GM19438 (cell line): Measurements from ENCODE around the gene SMC4.
A peak's percentile ranks its signal among the peaks of the same experiment; 100 is the strongest.
"Not testable (repeated sequence)": the region's sequence is repeated elsewhere in the genome, so short reads cannot be mapped to it uniquely, and the experiment has no call there.

ENCODE experiments used
- ATAC-seq: cut with Tn5 transposase; IDR thresholded peaks from one replicate; pipeline ENCODE4 v1.9.1; 2021; ENCODE audit warnings: low read depth; ENCODE audit not compliant: unreplicated experiment

The SMC4 gene

DNA sequence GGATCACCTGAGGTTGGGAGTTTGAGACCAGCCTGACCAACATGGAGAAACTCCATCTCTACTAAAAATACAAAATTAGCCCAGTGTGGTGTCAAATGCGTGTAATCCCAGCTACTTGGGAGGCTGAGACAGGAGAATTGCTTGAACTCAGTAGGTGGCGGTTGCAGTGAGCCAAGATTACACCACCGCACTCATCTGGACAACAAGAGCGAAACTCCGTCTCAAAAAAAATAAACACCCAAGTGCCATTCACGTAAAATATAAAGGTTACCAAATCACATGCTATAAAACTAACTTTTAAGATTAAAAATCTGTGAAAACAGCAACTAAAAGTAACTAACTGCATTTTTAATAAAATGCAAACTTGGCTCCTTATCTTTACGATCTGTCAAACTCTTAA lies 41.2 kb downstream of the SMC4 start:
- no peak for ATAC-seq

DNA sequence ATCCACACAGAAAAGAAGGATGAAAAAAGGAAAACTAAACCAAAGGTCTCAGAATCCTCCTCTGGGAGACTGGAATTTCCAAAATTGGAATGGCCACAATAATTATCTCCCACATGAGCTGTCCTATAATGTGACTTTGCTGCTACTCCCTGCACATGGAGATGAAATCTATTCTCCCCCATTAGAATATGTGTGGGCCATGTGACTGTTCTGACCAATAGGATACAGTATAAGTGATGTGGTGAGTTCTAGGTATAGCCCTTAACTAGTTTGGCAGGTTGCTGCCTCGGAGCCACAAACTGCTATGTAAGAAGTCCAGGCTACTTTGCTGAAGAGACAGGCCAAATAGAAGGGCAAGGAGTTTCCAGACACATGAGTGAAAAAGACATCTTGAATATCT lies 45.0 kb downstream of the SMC4 start:
- ATAC-seq = no peak

DNA sequence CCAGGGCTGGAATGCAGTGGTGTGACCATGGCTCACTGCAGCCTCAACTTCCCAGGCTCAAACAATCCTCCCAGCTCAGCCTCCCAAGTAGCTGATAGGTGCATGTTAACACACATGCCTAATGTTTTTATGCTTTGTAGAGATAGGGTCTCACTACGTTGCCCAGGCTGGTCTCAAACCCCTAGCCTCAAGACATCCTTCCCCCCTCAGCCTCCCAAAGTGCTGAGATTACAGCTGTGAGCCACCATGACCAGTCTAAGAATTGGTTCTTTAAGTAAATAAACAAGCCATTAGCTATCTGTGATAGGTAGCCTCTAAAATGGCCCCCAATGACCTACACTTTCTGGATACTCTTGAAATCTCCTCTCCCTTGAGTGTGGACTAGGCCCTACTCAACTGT lies 46.4 kb downstream of the SMC4 start:
- ATAC-seq = no peak

DNA sequence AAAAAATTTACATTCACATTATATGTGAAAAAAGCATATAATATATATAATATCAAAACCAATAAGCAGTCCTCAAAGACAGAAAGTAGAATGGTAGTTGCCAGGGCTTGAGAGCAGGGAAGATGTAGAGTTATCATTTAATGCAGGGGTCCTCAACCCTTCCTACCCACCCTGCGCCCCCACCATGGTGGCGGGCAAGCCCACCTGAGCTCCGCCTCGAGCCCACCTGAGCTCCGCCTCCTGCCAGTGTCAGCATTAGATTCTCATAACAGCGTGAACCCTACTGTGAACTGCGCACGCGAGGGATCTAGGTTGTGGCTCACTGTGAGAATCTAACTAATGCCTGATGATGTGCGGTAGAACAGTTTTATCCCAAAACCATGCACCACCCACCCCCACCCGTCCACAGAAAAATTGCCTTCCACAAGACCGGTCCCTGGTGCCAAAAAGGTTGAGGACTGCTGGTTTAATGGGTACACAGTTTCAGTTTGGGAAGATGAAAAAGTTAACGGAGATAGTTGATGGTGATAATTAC lies 47.1 kb downstream of the SMC4 start:
- ATAC-seq = no peak

DNA sequence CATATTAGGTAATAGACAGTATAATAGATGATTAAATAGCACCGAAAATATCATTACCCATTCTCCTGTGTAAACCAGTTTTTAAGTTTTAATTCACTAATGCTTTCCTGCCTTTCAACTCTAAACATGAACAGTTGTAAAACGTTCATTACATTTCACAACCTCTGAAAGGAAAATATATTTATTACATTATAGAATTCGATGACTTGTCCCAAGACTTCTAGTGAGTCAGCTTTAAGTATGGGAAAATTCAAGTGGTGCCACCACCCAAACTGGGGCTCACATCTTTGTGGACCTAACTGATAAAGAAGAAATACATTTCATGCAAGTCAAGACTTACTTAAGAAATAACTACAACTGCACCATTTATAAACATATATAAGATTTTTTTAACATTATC lies 48.1 kb downstream of the SMC4 start:
- no peak for ATAC-seq

DNA sequence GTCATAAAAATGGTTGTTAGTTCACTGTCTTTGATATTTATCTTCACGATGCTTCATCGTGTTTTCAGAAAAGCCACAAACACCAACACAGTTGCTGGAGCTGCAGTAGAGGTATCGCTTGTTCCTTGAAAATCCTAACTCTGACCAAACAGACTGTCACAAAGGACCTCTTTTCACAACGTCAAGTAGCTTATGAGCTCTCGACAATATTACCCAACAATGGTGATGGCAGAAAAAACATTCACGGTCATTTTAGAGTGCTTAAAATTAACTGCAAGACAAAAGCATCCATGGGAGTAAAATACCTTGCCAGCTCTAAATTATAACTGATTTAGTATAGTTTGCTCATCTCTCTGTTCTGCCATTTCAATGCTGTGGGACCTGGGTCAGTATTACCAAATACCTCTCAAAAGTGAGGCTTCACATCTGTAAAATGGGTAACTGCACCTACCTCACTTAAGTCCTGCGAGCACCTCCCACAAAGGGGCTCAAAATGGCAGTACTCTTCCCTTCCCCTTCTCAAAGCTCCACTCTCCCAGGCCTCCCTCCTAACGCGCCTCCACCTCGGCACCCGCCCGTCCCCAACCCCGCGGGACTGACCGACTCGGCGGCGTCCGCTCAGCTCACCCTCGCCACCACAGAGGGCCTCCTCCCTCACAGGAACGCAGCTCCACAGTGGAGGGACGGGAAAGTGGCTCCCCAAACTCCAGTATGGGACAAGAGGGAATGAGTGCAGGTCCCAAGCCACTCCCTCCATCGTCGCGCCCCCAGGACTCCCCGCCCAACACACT lies 49.6 kb downstream of the SMC4 start:
- ATAC-seq = peak; percentile 35

DNA sequence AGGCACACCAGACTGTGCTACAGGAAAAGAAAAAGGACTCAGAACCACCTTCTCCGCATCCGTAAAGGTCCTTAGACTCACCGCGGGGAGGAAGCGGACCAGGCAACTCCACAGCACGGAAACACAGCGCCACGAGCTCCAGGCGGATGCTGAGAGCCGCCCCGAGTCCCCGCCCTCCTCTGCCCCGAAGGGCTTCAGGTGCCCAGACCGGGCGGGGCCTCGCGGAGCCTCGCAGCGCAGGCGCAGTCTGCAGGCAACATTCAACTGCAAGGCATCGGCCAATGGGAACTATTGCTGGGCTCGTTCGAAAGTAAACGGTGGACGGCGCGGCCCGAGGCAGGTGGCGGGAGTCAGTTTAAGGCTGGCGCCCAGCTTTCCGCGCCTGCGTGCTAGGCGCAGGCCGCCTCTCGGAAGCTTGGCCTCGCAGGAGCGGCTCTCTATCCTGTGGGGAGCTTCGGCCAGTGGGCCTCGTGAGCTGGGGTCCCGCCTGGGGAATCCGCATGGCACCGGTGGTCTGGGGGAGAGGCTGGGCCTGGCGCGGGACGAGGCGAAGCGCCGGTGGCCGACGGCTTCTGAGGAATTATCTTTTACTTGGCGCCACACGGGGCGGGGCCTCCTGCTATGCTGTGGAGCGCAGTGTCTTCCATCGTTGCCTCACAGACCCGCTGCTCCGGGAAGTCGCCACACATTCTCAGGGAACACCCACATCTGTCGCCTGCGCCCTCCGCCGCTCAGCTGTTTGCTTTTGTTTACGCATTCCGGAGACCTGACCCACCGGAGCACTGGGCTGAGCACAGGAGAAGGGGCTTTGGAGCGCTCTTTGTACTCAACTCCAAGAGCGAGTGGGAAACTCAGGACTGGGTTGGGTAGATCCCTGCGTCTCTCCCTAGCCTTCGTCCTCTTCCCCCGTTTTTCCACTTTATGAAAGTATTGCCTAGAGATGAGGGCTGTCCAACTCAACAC lies 50.5 kb downstream of the SMC4 start, which contains the start of gene TRIM59:
TRIM59 (minus strand) TSS at position 151 of the 963 bp plus-strand sequence. CDS start 10,603 bp downstream, outside the sequence.
- peak; percentile 96 for ATAC-seq

DNA sequence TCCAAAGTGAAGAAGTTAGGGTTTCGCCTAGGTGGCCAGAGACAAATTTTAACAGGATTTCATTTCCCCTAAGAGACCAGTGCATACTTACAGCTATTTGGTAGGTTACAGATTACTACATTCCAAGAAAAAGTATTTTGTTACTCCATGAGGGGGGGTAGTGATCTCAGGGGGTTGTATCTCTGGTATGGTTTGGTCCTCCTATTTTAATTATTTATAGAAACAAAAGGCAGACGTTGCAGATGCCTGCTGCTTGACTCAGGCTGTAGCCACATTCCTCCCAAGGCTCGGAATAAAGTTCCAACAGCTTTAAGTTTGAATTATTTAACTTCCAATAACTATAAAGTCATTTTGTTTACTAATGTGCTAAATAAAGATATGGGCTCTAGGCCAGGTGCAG lies 51.4 kb downstream of the SMC4 start:
- no peak for ATAC-seq

DNA sequence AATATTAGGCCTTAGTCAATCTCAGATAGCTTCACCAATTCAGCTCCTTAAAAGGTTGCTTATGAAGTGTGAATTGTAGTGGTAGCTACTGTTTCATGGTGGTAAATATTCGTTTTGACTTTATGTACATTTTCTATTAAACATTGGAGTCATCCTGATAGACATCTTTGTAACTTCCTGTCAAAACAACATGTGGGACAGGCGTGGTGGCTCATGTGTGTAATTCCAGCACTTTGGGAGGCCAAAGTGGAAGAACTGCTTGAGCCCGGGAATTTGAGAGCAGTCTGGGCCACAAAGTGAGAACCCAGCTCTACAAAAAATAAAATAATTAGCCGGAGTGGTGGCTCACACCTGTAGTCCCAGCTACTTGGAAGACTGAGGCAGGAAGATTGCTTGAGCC lies 52.2 kb downstream of the SMC4 start:
- ATAC-seq = no peak

DNA sequence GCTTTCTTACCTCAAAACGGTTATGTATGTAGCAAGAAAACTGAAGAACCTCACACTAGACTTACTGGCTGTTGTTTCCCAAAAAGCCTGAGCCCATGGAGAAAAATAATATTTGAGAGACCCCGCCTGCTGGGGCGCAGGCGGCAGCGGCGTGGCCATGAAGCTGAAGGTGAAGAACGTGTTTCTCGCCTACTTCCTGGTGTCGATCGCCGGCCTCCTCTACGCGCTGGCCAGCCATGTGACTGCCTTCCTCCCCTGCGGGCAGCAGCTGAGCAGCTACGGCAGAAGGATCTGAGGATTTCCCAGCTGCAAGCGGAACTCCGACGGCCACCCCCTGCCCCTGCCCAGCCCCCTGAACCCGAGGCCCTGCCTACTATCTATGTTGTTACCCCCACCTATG lies 52.8 kb downstream of the SMC4 start:
- ATAC-seq = not testable (repeated sequence)

DNA sequence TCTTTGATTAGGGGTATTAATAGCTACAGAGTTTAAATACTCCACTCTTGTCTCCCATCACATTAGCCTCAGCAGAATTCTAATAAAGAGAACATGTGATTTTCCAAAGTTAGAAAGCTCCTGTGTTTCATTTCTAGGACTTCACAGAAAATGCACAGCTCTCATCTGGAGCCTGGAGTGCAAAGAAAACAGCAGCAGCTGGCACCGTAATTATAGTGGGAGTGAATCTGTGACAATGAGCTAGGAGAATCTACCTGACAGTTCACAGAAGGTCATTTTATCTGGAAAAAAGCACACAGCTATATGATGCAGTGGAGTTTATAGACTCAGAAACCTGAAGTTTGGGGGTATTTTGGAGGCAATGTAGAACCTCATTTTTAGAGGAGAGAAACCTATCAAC lies 55.5 kb downstream of the SMC4 start:
- ATAC-seq = no peak

DNA sequence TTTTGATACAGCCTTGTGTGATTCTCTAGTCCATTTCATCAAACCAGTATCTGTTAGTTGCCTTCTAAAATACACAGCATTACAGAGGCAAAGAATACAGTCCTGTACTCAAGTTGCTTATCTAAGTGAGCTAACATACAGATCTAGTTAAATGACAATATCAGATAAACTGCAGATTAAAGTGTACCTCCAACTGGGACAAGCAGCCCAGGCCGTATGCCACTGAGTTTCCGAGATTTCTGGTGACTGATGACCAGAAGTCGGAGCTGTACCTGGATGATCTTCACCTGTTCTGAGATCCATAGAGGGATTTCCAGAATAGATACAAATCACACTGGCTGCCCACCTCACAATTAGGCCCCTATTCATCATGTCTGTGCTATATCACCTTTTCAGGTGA lies 56.4 kb downstream of the SMC4 start:
- ATAC-seq = no peak

DNA sequence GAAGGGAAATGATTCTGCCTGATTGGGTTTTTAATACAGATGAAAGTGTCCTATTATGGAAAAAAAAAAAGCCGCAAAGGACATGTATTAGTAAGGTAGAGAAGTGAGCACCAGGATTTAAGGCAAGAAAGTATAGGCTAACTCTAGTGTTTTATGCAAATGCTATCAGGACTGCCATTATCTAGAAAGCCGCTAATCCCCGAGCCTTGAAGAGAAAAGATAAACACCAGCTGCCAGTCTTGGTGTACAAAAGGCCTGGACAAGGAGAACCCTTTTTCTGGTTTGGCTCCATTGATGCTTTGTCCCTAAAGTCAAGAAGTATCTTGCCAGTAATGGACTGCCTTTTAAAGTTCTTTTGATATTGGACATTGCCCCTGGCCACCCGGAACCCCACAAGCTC lies 58.7 kb downstream of the SMC4 start:
- ATAC-seq = no peak

DNA sequence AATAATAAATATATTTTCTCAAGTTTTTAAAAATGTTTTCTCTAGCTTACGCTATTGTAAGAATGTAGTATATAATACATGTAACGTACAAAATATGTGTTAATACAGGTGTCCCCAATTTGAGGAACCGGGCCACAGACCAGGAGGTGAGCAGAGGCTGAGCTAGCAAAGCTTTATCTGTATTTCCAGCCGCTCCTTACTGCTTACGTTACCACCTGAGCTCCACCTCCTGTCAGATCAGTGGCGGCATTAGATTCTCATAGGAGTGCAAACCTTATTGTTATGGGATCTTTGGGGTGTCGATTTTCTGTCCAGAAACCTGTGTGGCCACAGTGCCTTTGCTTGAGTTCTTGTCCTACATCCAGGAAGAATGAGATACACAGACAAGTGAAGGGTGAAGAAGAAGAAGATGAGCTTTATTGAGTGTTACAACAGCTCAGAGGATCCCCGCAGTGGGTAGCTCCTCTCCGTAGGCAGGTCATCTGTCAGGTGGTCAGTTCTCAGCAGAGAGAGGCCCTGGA lies 60.1 kb downstream of the SMC4 start:
- no peak for ATAC-seq

DNA sequence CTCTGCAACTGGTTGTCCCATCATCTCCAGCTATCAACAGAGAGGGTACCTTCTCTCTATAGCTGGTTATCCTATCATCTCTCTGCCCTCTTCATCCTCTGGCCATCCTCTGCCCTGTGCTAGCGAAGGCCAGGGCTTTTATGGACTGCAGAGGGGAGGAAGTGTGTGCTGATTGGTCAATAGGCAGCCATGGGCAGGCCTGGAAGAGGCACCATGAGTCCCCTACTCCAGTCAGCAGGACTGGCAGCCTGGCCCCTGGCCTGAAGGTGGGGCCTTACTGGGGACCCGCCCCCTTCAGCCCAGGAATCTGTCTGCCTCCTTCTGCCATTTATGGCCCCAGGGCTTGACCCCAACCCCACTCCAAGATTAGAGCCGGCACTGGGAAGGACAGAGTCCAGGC lies 60.6 kb downstream of the SMC4 start:
- ATAC-seq = no peak

DNA sequence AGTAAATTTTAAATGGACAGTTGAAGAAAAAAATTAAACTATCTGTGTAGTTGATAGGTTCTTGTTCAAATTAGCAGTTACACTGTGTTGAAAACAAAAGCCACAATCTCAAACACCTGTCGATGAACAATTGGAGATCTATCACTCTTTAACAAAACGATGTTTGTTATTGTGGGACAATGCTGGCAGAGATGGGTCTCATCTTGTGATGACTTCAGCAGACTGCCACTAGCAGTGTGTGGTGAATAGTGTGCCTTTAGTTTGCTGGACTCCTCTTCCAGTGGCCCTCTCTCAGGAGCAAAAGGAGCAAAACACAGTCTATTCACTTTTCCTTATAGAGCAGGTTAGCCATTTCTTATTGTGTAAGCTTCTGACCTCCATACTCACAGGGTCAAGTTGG lies 64.9 kb downstream of the SMC4 start:
- no peak for ATAC-seq

DNA sequence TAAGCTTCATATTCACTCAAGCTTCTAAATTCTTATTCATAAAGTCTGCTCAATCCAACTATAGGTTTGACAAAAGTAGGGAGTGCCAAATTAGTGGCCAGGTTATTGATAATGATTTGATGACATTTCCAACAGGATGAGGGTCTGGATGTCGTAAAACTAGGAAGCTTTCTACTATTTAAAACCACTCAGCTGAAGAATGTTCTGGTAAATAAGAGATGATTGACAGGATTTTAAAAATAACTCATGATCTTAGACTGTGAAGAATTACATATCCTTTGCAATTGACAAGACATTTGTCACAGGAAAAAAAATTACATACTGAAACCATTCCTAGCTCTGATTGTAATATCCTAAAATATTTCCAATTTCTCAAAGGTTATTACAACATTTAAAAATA lies 65.5 kb downstream of the SMC4 start:
- ATAC-seq = no peak

DNA sequence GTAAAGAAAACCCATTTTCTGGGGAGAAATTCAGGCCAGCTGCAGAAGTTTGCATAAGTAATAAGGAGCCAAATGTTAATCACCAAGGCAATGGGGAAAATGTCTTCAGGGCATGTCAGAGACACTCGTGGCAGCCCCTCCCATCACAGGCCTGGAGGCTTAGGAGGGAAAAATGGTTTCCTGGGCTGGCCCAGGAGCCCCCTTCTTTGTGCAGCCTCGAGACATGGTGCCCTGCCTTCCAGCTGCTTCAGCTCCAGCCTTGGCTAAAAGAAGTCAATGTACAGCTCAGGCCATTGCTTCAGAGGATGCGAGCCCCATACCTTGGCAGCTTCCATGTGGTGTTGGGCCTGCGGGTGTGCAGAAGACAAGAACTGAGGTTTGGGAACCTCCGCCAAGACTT lies 70.7 kb downstream of the SMC4 start:
- no peak for ATAC-seq

DNA sequence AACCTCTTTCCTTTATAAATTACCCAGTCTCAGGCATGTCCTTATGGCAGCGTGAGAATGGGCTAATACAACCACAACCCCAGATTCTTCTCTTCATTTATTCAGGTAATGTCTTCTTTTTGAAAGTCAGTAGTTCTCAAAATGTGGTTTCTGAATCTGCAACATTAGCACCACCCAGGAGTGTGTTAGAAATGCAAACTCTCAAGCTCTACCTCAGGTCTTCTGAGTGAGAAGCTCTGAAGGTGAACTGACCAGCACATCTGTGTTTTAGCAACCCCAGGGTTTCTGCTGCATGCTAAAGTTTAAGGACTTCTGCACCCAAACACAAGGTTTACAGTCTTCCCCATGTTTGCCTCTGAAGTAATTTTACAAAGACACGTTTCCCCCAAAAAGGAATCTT lies 72.4 kb downstream of the SMC4 start:
- no peak for ATAC-seq

DNA sequence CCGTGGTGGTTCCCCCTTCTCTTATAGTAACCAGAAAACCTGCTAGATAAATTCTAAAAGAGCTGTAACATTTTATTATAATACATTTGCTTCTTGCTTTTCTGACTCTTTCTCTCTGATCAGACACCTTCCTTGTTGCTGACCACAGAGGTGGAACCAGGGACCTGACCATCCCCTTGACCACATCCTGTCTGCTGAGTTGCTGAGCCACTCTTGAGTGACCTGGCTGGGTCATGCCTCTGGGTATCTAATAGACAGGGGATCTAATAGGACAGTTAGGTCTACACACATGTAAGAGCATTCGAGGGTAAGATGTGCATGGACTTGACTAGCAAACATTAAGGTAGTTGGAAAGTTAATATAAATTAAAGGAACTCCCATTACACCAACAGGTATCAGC lies 72.9 kb downstream of the SMC4 start:
- peak; percentile 77 for ATAC-seq

DNA sequence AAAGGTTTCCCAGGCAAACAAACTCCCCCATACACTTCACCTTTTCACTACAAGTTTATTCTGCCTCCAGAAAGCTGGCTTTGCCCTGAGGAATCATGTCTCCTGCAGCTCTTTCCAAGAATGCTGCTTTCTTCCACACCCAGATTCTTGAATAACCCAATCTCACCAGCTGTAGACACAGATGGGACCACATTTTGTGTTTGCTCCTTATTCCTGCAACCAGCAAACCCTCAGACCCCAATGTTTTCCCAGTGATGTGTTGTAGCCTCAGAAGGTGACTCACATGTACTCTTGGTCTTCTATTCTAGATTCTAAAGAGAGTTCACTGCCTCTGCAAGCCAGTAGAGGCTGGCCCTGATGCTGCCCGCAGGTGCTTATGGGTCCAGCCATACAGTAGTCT lies 73.8 kb downstream of the SMC4 start:
- no peak for ATAC-seq
